ENCODE data around the gene SLC25A13. TPM values are rescaled to one million over a fixed set of nuclear protein-coding genes. Genes with fewer than 3 reads are reported as not detected.

Gene SLC25A13
- total RNA-seq, 4 donors from 2014 or later, result 23.5 to 36.6 (median 27.5) TPM

DNA sequence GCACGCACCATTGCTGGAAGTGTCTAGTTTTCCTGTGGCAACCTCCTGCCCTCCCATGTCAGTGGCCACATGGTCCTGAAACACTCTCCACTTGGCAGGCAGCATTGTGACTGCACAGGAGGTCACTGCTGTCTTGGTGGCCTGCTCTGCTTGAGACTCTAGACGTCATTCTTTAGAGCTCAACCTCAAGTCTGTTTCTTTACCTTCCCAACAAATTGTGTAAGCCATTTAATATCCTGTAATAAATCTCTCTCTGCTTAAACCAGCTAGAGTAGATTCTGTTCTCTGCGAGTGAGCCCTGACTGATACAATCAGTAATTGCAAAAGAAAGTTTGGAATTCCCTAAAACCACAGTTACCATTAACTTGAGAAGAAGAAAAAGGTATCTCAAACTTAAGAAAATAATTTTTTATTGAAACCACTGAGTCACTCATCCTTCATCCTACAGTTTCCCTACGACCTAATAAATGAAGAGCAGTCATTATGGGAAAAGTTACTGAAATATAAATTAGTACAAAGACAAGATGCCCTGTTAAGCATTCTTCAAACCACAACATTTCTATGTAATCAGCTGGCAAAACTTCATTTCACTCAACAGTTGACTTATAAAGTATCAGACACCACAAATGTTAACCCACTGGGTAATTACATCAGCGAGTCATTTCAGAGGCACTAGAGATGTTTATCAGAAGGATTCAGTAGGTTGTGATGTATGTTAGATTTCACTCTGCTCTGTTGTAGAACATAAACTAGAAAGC is 18.0 kb downstream of the SLC25A13 start:
- TF ChIP-seq, protein P1, sequence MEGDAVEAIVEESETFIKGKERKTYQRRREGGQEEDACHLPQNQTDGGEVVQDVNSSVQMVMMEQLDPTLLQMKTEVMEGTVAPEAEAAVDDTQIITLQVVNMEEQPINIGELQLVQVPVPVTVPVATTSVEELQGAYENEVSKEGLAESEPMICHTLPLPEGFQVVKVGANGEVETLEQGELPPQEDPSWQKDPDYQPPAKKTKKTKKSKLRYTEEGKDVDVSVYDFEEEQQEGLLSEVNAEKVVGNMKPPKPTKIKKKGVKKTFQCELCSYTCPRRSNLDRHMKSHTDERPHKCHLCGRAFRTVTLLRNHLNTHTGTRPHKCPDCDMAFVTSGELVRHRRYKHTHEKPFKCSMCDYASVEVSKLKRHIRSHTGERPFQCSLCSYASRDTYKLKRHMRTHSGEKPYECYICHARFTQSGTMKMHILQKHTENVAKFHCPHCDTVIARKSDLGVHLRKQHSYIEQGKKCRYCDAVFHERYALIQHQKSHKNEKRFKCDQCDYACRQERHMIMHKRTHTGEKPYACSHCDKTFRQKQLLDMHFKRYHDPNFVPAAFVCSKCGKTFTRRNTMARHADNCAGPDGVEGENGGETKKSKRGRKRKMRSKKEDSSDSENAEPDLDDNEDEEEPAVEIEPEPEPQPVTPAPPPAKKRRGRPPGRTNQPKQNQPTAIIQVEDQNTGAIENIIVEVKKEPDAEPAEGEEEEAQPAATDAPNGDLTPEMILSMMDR (IDR thresholded peaks at IDR 0.05; ENCODE audit: low read depth), result no peak

DNA sequence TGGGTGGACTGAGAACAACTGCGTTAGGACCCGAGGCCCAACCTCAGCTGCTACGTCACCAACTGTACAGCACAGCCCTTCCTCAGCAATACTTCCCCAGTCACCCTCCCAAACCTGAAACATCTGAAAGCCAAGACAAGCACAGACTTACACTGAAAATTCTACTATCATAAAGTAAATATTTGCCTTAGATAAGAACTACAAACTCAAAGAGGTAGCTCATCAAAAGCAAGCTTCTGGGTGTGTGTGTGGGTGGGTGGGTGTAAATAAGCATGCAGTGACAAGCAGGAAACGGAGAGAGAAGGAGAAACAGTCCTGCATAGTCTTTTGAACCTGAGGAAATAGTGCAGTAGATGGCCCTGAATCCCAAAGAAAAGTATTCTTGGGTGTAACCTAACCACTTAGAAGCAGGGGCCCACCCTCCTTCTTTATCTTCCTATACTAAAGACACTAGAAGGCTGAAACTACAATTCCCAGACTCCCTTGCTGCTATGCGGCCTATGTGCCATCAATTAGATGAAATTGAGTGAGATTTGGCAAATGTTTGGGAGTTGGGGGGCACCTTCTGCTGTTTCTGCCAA is 18.7 kb downstream of the SLC25A13 start:
- TF ChIP-seq, protein P1 (IDR thresholded peaks at IDR 0.05; ENCODE audit: low read depth), result no peak

DNA sequence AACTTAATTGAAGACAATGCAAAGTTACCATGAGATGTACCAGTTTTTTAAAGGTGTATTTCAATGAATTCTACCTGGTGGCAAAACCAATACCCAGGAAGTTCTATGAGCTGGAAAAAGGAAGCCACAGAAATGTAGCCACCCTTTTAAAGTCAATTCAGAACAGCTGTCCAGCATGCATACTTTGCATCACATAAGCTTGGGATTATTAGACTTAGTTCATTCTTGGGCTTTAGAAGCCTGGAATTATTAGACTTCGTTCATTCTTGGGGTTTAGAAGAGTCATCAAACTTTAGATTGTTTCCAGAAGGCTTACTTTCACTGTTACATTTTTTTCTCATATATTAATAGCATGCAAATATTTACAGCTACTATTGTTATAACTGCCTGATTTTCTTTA is 20.9 kb downstream of the SLC25A13 start:
- TF ChIP-seq, protein P1 (IDR thresholded peaks at IDR 0.05; ENCODE audit: low read depth), result no peak

DNA sequence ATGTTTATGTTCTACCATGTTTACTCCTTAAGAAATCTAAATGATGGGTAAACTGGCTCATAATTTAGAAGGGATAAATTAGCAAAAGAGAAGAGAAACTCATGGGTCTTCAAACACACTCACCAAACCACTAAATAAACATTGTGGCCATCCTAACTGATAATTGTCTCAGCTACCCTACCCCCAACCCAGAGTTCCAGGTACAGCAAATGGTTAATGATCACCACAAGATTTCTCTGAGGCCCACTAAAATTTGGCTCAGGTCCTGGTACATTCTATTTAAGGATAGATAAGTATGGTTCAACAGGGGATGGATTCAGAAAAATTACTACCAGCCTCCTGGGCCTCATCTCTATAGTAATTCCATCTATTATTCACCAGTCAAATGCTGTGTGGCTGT is 21.4 kb downstream of the SLC25A13 start:
- TF ChIP-seq, protein P1 (IDR thresholded peaks at IDR 0.05; ENCODE audit: low read depth), result no peak

DNA sequence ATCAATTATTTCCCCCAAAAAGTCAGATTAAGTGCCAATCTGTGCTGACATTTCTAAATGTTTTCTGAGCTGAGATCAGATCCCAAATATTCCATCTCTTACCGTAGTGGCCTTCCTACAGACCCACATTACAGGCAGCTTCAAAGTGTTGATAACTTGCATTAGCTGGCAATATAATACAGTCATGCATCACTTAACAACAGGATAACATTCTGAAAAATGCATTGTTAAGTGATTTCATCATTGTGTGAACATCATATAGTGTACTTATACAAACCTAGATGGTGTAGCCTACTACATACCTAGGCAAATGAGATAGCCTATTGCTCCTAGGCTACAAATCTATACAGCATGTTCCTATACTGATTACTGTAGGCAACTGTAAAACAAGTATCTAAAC is 22.4 kb downstream of the SLC25A13 start:
- TF ChIP-seq, protein P1 (IDR thresholded peaks at IDR 0.05; ENCODE audit: low read depth), result no peak

DNA sequence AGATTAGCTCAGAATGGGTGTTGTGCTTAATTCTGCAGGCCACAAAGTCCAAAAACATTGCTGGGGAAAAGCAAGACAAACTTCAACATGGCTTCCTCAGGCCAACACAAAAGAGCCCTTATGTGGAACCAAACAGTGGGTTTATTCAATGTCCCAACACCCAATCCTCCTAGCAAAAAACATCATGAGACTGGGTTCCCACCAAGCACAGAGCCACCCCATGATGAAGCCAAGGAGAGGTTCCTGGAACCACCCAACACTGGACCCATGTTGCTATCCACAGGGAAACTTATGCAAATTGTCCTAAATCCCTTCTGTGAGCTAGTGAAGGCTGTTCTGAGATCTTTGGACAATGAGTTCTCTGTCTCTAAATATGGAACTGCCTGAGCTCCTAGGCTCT is 24.0 kb downstream of the SLC25A13 start:
- TF ChIP-seq, protein P1 (IDR thresholded peaks at IDR 0.05; ENCODE audit: low read depth), result no peak

DNA sequence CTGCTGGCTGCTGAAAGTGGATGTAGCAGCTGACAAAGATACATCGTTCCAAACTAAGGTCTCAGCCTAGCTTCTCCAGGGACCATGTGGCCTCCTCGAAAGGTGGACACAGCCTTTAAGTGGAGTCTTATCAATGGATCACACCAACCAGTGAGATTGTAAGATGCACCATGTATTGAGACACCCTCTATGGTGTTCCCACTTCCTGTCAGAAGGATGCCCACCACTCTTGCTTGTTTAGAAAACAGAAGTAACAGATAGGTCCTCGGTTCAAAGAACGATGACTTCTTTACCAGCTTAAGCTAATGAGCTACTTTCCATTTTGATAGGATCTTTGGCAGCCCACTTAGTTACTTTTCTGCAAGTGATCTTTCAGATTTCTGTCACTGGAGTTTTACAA is 34.3 kb downstream of the SLC25A13 start:
- TF ChIP-seq, protein P1 (IDR thresholded peaks at IDR 0.05; ENCODE audit: low read depth), result no peak

Data from subcutaneous adipose tissue (tissue), 4 donors.